ENCODE measurements around the gene C16orf54.
A peak's percentile ranks its signal among the peaks of the same experiment; 100 is the strongest.
"Not testable (repeated sequence)": the region's sequence is repeated elsewhere in the genome, so short reads cannot be mapped to it uniquely, and the experiment has no call there.

The C16orf54 gene

GRCh38 chr16:29740630-29741015 lies 5.2 kb downstream of the C16orf54 start:
- not testable (repeated sequence) for DNase-seq (ENCODE audit: low read depth in 3 of 3)

GRCh38 chr16:29739927-29740629 lies 5.7 kb downstream of the C16orf54 start:
- DNase-seq (ENCODE audit: low read depth in 3 of 3), result not testable (repeated sequence)

- DNase-seq (ENCODE audit: low read depth in 3 of 3), result peak in 1 of 3 experiments; percentile 35
These were observed 7.3 kb downstream of the C16orf54 start for GRCh38 chr16:29738514-29738913.

- no peak for DNase-seq (ENCODE audit: low read depth in 3 of 3)
These were observed 8.1 kb downstream of the C16orf54 start for GRCh38 chr16:29737713-29738112.

- no peak for DNase-seq (ENCODE audit: low read depth in 3 of 3)
These were observed 9.0 kb downstream of the C16orf54 start for GRCh38 chr16:29736764-29737163.

- no peak for DNase-seq (ENCODE audit: low read depth in 3 of 3)
These were observed 9.7 kb downstream of the C16orf54 start for GRCh38 chr16:29736112-29736511.

GRCh38 chr16:29734786-29735185 lies 11.0 kb downstream of the C16orf54 start:
- DNase-seq (ENCODE audit: low read depth in 3 of 3), result no peak

GRCh38 chr16:29731768-29732601 lies 13.8 kb downstream of the C16orf54 start:
- DNase-seq (ENCODE audit: low read depth in 3 of 3), result not testable (repeated sequence)

- DNase-seq (ENCODE audit: low read depth in 3 of 3), result no peak
These were observed 15.1 kb downstream of the C16orf54 start for GRCh38 chr16:29730649-29731048.

GRCh38 chr16:29729116-29729521 lies 16.7 kb downstream of the C16orf54 start:
- DNase-seq (ENCODE audit: low read depth in 3 of 3), result no peak

GRCh38 chr16:29727452-29727851 lies 18.3 kb downstream of the C16orf54 start:
- DNase-seq (ENCODE audit: low read depth in 3 of 3), result no peak

GRCh38 chr16:29726845-29727377 lies 18.9 kb downstream of the C16orf54 start:
- DNase-seq (ENCODE audit: low read depth in 3 of 3), result no peak

- not testable (repeated sequence) for DNase-seq (ENCODE audit: low read depth in 3 of 3)
These were observed 24.5 kb downstream of the C16orf54 start for GRCh38 chr16:29721167-29721879.

GRCh38 chr16:29720703-29721102 lies 25.1 kb downstream of the C16orf54 start:
- no peak for DNase-seq (ENCODE audit: low read depth in 3 of 3)

GRCh38 chr16:29719063-29719462 lies 26.7 kb downstream of the C16orf54 start:
- no peak for DNase-seq (ENCODE audit: low read depth in 3 of 3)

GRCh38 chr16:29717113-29717512 lies 28.7 kb downstream of the C16orf54 start:
- DNase-seq (ENCODE audit: low read depth in 3 of 3), result no peak

- DNase-seq (ENCODE audit: low read depth in 3 of 3), result no peak
These were observed 30.8 kb downstream of the C16orf54 start for GRCh38 chr16:29714972-29715371.

GRCh38 chr16:29714396-29714795 lies 31.4 kb downstream of the C16orf54 start:
- DNase-seq (ENCODE audit: low read depth in 3 of 3), result no peak

GRCh38 chr16:29712809-29713208 lies 33.0 kb downstream of the C16orf54 start:
- DNase-seq (ENCODE audit: low read depth in 3 of 3), result no peak

- no peak for DNase-seq (ENCODE audit: low read depth in 3 of 3)
These were observed 35.3 kb downstream of the C16orf54 start for GRCh38 chr16:29710227-29711219.

GRCh38 chr16:29709657-29710056 lies 36.1 kb downstream of the C16orf54 start:
- not testable (repeated sequence) for DNase-seq (ENCODE audit: low read depth in 3 of 3)
